Suprapubic skin (tissue), 4 donors: ENCODE data around the gene SMIM24.

Source experiments
- EP300 ChIP-seq: sonication (generic); formaldehyde crosslinking; IDR thresholded peaks from one replicate; pipeline ENCODE4 v1.6.1; 2017; ENCODE audit warnings: antibody characterized with exemption
- POLR2A ChIP-seq, 2 donors: fragments of 450-650 bp; IDR thresholded peaks; one replicate each; pipeline ENCODE4 v1.6.1; 2017; ENCODE audit warnings: antibody characterized with exemption in 2 of 2, mild to moderate bottlenecking in 2 of 2, moderate library complexity in 2 of 2
- POLR2AphosphoS5 ChIP-seq, 3 donors: sonication (generic); formaldehyde crosslinking; IDR thresholded peaks; one replicate each; pipeline ENCODE4 v1.6.1; 2017; ENCODE audit warnings: antibody characterized with exemption in 3 of 3
- TF ChIP-seq, protein P1 (sequence below), 2 donors: fragments of 200-600 bp in 1 of 2; fragments of 450-650 bp in 1 of 2; sonication (generic) in 1 of 2; IDR thresholded peaks; one replicate each; pipeline ENCODE4 v1.5.1; 2016 to 2019; ENCODE audit warnings: antibody characterized with exemption in 2 of 2, mild to moderate bottlenecking in 1 of 2, moderate library complexity in 1 of 2

DNA sequence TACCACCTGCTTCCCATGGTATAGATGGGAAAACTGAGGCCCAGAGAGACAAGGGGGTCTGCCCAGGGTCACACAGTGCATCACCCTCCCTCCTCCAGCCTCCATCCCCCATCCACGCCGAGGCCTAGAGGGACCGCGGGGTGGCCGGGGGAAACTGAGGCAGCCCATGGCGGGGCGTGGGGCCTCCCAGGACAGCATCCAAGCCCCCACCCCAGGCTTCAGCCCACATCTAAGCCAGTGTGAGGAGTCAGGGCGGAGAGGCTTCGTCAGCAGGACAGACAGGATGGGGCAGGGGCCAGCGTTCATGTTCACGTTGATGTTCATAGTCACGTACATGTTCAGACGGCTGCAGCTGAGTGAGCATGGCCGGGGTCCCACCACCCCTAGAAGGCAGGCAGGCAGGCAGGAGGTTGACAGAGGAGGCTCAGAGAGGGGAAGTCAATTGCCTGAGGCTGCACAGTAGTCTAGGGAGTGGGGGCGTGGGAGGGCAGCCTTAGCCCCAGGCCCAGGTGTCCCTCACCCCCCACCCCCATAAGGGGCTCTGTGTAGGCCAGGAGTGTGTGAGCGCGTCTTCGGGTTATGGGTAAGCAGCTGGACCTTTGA lies 23.3 kb downstream of the SMIM24 start:
- TF ChIP-seq, protein P1, sequence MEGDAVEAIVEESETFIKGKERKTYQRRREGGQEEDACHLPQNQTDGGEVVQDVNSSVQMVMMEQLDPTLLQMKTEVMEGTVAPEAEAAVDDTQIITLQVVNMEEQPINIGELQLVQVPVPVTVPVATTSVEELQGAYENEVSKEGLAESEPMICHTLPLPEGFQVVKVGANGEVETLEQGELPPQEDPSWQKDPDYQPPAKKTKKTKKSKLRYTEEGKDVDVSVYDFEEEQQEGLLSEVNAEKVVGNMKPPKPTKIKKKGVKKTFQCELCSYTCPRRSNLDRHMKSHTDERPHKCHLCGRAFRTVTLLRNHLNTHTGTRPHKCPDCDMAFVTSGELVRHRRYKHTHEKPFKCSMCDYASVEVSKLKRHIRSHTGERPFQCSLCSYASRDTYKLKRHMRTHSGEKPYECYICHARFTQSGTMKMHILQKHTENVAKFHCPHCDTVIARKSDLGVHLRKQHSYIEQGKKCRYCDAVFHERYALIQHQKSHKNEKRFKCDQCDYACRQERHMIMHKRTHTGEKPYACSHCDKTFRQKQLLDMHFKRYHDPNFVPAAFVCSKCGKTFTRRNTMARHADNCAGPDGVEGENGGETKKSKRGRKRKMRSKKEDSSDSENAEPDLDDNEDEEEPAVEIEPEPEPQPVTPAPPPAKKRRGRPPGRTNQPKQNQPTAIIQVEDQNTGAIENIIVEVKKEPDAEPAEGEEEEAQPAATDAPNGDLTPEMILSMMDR (IDR thresholded peaks at IDR 0.05), result no peak
- TF ChIP-seq POLR2A (IDR thresholded peaks at IDR 0.05) (no peak), EP300 (no peak), POLR2AphosphoS5 (IDR thresholded peaks at IDR 0.05) (no peak)
